Colon (tissue), 2 donors: Measurements from ENCODE around the gene ZFYVE9.
"Not testable (repeated sequence)": the region's sequence is repeated elsewhere in the genome, so short reads cannot be mapped to it uniquely, and the experiment has no call there.

Source experiments
- FAIRE-seq: peaks from 2 replicates; lab custom pipeline; 2012; peaks lifted over from hg19 to GRCh38; lab: Jason Lieb, UNC
- donor health status: control.
- donor health status: control.

ZFYVE9 gene

DNA sequence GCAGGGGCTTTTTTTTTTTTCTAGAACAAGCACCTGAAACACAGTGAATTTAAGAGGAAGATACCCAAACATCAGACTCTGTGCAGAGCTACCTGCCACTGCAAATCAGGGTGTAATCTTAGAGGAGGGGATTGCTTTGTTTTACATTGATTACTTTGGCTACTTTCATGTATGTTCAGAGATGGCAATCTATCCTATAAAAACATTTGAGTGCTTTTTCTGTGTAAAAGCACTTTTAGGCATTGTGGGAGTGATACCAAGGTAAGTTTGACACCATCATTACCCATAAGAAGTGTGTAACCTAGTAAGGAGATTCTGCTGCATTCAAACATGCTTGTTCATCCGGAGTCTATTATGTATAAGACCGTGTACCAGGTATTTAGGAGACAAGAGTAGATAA is 50.1 kb downstream of the ZFYVE9 start:
- no peak for FAIRE-seq

DNA sequence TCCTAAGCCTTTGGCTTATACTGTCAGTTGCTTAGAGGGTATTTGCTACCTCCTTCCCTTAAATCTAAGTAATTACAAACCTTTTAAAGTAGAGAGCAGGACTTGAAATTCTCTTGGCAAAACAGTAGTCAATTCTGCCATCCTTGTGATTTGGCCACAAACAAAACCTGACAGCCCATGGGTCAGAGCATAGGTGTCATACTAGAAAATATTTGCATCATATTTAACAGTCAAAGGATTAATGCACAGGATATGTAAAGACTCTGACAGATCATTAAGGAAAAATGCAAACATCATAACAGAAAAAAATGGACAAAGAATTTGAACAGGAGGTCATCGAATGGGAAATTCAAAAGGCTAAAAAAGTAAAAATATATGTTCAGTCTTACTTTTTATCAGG is 50.5 kb downstream of the ZFYVE9 start:
- FAIRE-seq, result no peak

DNA sequence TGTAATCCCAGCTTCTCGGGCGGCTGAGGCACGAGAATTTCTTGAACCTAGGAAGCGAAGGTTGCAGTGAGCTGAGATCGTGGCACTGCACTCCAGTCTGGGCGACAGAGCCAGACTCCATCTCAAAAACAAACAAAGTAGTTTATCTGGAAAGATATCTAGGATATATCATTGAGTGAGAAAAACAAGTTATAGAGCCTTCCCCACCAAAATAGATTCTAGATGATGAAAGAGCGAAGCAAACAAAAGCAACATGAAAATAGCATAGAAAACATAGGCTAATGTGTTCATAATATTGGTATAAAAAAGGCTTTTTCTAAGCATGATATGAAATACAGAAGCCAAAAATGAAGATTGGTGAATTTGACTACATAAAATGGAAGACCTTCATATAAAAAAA is 52.1 kb downstream of the ZFYVE9 start:
- FAIRE-seq, result no peak

- no peak for FAIRE-seq
Measured at GRCh38 chr1:52195161-52195560, 53.3 kb downstream of the ZFYVE9 start.

DNA sequence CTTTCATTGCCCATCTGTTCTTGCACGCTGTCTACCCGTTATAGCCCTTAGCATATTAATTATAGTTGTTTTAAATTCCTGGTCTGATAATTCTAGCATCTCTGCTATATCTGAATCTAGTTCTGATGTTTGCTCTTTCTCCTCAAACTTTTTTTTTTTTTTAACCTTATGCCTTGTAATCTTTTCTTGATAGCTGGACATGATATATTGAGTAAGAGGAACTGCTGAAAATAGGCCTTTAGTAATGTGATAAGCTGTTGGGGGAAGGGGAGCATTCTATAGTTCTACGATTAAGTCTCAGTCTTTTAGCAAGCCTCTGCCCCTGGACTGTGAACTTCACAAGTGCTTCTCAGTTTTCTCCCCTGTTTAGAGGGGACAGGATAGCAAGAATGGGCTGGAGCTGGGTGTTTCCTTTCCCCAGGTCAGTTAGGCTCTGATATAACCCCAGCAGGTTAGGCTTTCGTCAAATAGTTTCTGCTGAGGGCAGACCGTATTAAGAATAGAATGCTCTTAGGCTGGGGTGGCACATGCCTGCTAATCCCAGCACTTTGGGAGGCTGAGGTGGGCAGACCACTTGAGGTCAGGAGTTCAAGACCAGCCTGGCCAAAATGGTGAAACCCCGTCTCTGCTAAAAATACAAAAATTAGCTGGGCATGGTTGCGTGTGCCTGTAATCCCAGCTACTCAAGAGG is 62.2 kb downstream of the ZFYVE9 start:
- no peak for FAIRE-seq

- FAIRE-seq, result no peak
Measured at GRCh38 chr1:52204696-52205095, 62.8 kb downstream of the ZFYVE9 start.

DNA sequence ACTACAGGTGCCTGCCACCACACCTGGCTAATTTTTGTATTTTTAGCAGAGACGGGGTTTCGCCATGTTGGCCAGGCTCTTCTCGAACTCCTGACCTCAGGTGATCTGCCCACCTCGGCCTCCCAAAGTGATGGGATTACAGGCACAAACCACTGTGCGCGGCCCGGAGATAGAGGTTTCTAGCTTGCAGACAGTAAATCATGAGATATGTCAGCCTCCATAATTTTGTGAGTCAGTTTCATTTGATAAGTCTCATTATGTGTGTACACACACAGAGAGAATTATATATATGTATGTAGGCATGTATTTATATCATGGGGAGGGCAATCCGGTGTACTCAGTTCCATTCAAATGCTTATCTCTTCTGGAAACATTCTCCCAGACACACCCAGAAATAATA is 64.8 kb downstream of the ZFYVE9 start:
- not testable (repeated sequence) for FAIRE-seq

DNA sequence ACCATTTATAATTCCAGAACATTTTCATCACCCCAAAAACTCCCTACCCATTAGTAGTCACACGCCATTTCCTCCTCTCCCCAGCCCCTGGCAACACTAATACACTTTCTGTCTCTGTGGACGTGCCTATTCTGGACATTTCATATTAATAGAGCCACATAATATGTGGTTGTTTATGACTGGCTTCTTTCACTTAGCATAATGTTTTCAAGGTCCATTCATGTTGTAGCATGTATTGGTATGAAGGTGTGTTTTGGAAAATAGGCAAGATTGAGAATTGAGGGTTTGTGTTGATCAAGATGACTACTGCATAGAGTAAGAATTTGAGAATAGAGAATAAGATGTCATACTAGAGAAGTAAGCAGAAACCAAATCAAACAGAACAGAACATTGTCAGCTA is 67.5 kb downstream of the ZFYVE9 start:
- FAIRE-seq, result no peak

DNA sequence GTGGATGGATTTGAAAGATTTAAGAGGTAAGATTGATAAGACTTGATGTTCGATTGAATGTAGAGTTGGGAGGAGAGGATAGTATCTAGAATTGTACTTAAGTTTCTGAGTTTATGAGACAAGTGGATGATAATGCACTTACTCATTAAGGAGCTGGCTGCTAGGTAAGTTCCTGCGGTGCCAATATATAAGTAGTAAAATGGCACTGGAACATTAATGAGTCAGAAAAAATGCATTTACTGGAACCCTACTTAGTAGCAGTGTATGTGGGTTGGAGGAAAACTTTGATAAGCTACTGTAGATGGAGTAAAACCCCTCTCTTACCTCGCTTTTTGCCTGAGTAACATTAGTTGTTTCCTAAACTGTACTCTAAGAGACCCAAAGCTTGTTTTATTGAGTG is 68.2 kb downstream of the ZFYVE9 start:
- FAIRE-seq, result no peak

DNA sequence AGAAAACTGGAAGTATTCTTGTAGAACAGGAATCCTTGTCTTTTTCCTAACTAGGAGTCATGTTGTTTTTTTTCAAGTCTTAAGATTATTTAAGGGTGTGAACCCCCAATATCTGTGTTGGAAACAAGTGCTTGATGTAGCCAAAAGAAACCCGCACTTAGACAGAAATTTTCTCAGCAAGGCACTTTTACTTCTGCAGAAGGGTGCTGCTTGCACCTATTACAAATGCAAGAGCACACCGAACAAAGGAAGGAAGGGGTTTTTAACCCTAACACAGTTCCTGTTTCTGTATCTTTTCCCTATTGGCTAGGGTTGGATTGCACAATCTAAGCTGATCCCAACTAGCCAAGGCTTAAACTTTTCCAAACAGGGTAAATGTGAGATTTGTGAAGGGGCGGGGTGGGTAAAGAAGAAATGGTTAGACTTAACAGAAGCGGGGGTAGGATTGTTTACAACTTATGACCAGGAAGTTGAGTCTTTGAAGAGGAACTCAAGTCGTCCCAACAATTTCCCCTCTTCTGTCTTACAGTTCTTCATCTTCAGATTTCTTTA is 75.1 kb downstream of the ZFYVE9 start:
- no peak for FAIRE-seq

DNA sequence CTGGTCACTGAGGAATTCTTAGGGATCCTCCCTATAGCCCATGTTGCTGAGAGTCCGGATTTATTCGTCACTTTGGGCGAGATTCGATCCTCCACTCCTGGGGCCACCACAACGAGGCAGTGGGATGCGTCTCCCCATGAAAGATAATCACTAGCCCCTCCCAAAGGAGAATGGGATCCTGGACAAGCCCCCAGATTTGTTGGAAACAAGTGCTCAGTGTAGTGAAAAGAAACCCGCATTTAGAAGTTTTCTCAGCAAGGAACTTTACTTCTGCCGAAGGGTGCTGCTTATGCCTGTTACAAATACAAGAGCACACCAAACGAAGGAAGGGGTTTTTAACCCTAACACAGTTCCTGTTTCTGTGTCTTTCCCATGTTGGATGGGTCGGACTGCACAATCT is 83.3 kb downstream of the ZFYVE9 start:
- FAIRE-seq, result no peak

DNA sequence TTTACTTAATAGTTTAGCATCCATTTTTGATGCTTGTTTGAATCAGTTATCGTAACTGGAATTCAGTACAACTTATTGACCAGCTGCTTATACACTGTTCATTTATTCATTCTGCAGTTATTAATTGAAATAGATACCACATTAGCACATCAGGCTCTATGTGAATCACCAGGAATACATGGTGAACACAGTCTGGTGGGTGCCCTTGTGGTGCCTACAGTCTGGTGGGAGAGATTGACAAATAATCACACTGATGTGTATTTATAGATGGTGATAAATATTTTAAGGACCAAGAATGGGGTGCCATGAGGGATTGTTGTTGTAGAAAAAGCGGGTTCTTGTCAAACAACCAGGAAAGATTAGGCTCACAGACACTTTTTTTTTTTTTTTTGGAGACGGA is 87.6 kb downstream of the ZFYVE9 start:
- FAIRE-seq, result no peak

GRCh38 chr1:52233463-52233862 is 91.6 kb downstream of the ZFYVE9 start:
- FAIRE-seq, result no peak

GRCh38 chr1:52234014-52234413 is 92.1 kb downstream of the ZFYVE9 start:
- no peak for FAIRE-seq

GRCh38 chr1:52234708-52235107 is 92.8 kb downstream of the ZFYVE9 start:
- FAIRE-seq, result no peak

GRCh38 chr1:52235646-52236045 is 93.8 kb downstream of the ZFYVE9 start:
- FAIRE-seq, result no peak

DNA sequence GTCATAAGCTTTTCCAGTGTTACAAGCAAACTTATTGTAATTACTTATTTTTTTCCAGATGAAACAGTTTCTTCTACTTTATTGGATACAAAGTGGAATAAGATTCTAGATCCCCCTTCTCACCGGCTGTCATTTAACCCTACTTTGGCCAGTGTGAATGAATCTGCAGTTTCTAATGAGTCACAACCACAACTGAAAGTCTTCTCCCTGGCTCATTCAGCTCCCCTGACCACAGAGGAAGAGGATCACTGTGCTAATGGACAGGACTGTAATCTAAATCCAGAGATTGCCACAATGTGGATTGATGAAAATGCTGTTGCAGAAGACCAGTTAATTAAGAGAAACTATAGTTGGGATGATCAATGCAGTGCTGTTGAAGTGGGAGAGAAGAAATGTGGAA is 95.5 kb downstream of the ZFYVE9 start:
- FAIRE-seq, result no peak

DNA sequence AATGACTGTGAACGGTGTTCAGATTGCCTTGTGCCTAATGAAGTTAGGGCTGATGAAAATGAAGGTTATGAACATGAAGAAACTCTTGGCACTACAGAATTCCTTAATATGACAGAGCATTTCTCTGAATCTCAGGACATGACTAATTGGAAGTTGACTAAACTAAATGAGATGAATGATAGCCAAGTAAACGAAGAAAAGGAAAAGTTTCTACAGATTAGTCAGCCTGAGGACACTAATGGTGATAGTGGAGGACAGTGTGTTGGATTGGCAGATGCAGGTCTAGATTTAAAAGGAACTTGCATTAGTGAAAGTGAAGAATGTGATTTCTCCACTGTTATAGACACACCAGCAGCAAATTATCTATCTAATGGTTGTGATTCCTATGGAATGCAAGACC is 96.6 kb downstream of the ZFYVE9 start:
- FAIRE-seq, result no peak

DNA sequence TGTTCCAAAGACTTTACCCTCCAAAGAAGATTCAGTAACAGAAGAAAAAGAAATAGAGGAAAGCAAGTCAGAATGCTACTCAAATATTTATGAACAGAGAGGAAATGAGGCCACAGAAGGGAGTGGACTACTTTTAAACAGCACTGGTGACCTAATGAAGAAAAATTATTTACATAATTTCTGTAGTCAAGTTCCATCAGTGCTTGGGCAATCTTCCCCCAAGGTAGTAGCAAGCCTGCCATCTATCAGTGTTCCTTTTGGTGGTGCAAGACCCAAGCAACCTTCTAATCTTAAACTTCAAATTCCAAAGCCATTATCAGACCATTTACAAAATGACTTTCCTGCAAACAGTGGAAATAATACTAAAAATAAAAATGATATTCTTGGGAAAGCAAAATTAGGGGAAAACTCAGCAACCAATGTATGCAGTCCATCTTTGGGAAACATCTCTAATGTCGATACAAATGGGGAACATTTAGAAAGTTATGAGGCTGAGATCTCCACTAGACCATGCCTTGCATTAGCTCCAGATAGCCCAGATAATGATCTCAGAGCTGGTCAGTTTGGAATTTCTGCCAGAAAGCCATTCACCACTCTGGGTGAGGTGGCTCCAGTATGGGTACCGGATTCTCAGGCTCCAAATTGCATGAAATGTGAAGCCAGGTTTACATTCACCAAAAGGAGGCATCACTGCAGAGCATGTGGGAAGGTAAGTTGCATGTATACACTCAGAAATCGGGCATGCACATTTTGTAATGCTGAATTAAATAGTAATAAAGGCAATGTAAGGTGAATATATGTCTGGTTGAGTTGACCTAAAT is 97.2 kb downstream of the ZFYVE9 start:
- FAIRE-seq, result no peak

GRCh38 chr1:52239708-52240001 is 97.8 kb downstream of the ZFYVE9 start:
- no peak for FAIRE-seq

- FAIRE-seq, result no peak
Measured at GRCh38 chr1:52240592-52241210, 98.8 kb downstream of the ZFYVE9 start.

DNA sequence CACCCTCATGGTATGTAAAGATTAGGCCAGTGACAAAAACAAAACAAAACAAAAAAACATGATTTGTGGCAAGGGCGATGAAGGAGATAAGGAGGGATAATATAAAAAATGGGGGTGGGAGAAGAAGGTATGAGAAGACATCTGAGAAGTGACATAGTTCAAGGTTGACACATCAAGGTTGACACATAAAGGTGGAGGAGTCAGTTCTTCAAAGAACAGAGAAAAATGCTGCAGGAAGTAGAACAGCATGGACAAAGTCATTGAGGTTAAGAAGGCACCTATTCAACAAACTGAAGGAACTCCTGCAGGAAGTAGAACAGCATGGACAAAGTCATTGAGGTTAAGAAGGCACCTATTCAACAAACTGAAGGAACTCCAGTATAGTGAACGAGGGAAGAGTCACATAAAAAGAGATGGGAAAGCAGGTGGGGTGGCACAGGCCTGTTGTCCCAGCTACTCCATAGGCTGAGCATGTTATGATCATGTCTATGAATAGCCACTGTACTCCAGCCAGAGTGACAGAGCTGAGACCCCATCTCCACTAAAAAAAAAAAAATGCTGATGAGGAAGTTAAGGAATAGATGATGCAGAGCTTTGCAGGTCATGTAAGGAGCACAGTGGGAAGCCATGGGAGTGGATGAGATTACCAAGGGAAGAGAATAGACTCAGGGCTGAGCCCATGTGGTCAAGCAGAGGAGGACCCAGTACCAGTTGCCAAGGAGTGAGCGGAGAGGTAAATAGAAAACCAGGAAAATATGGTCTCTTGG is 101.5 kb downstream of the ZFYVE9 start:
- no peak for FAIRE-seq

DNA sequence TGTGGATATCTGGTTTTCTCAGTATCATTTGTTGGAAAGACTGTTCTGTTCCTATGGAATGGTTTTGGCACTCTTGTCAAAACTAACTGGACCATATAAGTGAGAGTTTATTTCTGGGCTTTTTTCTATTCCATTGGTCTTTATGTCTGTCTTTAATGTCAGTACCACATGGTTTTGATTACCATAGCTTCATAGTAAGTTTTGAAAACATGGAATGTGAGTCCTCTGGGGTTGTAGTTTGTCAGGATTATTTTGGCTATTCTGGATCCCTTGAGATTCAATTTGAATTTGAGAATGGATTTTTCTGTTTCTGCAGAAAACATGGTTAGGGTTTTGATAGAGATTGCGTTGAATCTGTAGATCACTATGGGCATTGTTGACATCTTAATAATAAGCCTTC is 107.9 kb downstream of the ZFYVE9 start:
- no peak for FAIRE-seq
